Cortex of kidney (tissue), 1 donor: ENCODE data around the gene ZNF442.
"Not testable (repeated sequence)": the region's sequence is repeated elsewhere in the genome, so short reads cannot be mapped to it uniquely, and the experiment has no call there.

Source experiments
- DNase-seq: peaks from one replicate; lab custom pipeline; 2025; lab: John Stamatoyannopoulos, UW

Gene ZNF442

DNA sequence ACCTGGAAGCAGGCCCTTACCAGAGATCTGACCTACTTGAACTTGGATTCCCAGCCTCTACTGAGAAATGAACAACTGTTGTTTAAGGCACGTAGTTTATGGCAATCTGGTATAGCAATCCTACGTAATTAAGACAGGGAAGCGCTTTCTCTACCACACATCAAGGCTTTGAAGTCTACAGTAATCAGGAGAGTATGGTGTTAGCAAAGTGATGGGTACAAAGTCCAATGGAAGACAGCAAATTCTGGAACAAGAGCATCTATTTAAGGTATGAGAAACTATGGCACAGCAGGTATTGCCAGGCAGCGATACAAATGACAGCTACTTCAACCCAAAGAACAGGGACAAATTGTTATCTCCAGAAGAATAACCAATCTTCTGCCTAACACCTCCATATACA lies 35.1 kb downstream of the ZNF442 start:
- no peak for DNase-seq

DNA sequence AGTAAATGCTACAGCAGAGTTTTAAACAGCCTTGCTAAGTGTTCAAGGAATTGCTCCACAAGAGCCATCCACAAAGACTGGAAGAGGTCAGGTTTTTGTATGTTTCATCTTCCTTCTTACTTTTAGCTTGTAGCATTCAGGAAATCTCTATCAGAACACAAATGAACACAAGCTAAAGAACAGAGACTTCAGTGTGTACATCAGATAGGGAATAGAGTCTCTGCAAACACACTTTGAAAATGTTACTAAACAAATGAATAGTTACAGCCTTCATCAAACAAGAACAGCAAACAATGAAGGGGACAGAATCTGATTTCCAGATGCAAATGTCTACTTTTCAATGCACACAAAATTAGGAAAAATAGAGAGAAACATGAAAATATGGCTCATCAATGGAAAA lies 39.8 kb downstream of the ZNF442 start:
- DNase-seq, result no peak

DNA sequence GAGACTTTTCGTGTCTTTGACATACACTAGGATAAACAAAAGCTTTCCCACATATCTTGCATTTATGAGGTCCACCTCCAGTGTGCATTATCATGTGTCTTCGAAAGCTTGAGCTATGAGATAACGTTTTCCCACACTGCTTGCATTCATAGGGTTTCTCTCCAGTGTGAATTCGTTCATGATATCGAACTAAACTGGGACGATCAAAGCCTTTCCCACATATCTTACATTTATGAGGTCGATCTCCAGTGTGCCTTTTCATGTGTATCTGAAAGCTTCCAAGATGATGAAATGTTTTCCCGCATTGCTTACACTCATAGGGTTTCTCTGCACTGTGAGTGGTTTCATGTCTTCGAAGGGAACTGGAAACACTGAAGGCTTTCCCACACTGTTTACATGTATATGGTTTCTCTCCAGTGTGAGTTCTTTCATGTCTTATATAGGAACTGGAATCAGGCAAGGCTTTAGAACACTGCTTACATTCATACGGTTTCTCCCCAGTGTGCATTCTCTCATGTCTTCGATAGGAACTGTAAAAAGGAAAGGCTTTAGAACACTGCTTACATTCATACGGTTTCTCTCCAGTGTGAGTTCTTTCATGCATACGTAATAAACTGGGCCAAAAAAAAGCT lies 46.6 kb downstream of the ZNF442 start:
- no peak for DNase-seq

DNA sequence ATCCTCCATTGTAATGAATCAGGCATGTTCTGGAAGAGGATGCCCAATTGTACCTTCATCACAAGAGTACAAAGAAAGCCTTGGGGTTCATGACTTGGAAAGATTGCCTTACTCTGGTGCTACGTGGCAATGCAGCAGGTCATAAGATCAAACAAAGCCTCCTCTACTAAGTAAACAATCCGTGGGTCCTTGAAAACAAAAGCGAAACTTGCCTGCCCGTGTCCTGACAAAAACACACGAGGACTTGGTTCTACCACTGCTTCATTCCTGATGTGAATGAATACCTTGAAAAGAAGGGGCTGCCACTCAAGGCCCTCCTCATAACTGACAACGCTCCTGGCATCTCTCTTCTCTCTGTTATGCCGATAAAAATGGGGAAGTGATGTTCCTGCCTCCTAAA lies 50.9 kb downstream of the ZNF442 start:
- no peak for DNase-seq

DNA sequence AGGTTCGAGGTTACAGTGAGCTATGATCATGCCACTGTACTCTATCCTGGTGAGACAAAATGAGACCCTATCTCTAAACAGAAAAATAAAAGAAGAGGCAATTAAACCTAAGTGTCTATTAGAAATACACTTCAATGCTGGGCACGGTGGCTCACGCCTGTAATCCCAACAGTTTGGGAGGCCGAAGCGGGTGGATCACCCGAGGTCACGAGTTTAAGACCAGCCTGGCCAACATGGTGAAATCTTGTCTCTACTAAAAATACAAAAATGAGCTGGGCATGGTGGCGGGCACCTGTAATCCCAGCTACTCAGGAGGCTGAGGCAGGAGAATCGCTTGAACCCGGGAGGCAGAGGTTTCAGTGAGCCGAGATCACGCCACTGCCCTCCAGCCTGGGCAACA lies 56.6 kb downstream of the ZNF442 start:
- DNase-seq, result not testable (repeated sequence)
